HUDEP-2 (cell line): ENCODE measurements around the gene ZNF536.

Source experiments
- DNase-seq, 76 experiments: peaks; one replicate each; lab custom pipeline; 2025; ENCODE audit not compliant: unreplicated experiment in 76 of 76; lab: John Stamatoyannopoulos, UW

Gene ZNF536

DNA sequence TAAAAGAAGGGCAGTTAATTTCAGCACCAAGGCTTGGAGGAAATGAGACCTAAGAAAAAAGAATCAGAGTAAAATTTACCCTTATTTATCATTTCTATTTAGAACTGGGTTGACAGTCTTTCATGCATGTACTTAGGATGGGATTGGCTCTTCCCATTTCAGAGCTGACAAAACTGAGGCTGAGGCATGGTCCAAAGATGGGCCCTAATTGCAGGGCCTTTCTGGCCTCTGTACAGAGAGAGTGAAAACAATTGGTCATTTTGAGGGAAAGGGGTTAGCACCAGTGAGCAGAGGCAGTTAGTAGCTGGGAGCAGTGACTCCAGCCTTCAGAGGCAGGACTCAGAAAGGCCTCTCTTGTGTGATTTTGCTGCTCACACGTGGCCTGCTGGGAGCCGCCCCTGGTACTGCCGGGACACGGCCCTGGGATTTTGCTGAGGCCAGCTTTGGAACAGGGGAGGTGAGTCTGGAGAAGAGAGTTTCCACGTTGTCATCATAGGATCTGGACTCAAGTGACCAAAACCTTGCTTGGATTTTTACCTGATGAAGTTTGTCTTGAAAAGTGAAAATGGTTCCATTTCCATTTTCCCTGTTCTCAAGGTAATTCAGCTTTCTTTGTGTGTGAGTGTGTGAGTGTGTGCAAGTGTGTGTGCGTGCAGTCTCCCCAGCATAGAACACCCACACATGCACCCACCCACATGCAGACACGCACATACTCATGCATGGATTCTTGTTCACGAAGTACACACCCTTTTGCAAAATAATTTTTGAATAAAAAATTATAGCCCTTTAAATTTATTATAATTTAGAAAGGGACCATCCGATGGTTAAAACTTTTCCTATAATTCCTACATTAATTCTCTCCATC is at the start of gene ZNF536:
Gene ZNF536 (plus strand): TSS at position 425 of the 865 bp plus-strand sequence. CDS start 71,179 bp downstream, outside the sequence.
- no peak for DNase-seq

DNA sequence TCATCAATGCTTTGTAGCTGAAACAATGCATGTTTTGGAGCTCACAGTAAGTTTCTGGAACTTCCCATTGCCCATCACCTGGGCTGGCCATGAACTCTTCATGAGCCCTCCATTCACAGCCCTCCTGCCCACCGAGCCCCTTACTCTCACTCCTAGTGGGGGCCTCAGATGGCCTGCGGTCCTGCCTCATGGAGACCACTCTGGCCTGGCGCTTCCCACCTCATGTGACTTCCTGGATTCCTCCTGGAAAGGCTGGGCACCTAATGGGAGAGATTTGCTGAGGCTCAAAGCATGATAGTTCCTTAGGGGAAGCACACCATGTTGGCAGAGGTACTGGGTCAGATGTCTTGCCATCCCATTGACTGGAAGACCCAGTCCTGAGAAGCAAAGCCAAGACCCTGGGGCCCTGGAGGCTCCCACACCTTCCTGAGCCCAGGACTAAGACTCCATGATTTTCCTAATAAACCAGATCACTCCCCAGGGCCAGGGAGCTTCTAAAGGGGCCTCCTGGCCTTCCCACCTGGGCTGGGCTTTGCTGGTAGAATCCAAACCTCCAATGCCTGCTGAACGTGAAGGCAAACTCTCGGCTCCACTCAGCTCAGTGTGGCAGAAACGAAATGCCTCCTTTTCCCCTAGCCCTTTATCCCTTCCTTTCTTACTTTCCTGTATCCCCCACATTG is 49.4 kb upstream of the ZNF536 start:
- DNase-seq: no peak

DNA sequence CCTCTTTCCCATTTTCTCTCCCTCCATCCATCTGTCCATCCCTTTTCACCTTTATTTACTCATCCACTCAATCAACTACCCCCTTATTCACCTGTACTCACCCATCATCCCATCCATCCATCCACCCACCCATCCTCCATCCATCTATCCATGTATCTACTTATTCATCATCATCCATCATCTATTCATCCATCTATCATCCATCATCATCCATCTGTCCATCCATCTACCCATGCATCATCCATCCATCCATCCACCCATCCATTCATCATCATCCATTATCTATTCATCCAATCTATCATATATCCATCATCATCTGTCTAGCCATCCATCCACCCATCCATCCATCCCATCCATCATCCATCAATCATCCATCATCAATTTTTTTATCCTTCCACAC is 48.3 kb upstream of the ZNF536 start:
- no peak for DNase-seq

DNA sequence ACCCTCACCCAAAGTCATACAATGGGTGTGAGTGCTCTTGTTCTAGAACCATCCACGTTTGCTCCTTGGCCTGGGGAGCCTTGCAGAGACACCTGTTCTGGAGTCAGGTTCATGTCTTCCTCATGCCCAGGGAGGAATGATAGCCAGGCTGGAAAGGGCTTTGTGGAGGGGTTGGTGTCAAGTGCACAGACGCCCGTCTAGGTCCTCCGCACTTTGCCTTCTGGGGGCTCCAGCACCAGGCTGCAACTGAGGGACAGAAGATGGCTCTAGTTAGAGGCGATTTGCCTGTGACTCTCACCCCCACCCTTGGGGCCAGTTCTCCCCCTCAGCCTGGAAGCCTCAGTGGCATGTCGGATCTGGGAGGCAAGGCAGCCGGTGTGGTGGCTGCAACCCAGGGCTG is 47.2 kb upstream of the ZNF536 start:
- DNase-seq: no peak

DNA sequence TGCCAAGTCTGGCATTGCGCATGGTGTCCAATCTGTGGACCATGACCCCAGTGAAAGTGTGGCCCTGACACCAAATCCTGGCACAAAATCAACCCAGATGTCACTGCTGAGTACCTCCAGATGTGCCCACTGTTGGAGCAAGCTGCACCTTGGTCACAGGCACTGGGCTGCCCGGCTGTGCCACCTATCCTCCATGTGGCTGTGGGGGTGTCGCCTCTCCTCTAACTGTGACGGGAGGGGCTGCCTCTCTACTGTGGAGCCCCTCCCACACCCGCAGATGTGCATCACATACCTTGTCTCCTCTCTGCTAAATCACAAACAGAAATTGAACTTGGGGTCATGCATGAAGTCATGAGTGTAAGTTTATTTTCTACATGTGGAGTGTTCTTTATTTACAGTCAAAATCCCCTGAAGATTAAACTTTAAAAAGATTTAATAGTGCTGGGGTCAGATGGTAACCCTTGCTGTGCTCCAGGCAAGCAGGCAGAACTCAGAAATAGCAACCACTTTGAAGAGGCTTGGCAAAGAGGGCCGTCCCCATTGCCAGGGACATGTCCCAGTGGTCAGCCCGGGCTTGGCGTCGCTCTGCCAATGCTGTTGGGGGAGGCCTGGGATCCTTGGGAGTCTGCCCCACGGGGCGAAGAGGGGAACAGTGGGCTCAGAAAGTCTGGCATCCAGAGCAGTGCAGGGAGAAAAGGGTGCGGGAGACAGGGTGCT is 46.4 kb upstream of the ZNF536 start:
- DNase-seq: no peak

DNA sequence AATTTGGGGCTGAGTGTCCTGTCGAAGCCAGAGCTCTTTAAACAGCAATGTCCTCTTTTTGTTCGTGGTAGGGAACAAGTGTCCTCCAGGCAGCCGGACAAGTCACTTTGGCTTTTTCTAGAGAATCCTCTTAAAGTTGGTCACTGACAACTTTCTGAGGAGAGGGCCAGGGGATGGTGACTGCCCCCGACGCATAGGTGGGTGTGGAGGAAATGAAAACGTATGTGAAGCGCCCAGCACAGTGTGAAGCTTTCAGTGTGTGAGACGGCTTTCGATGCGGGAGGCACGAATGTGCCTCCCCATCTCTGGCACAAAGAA is 45.8 kb upstream of the ZNF536 start:
- DNase-seq: no peak

DNA sequence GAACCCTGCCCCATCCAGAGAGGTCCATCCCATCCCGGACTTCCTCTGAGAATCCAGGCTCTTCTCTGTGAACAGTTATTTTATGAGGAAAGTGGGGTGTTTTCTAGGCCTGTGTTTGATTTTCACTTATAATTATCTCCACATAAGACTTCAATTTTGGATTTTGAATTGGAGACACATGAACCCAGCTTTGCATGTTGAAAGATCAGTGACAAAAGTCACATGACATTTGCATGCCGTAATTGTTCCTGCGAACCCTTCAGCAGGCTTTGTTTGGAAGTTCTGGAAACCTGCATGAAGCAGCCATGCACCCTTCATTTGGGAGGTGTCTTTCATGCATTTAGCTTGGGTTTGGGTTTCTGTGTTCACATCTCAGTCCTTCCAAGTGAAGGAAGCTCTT is 44.9 kb upstream of the ZNF536 start:
- DNase-seq: no peak

DNA sequence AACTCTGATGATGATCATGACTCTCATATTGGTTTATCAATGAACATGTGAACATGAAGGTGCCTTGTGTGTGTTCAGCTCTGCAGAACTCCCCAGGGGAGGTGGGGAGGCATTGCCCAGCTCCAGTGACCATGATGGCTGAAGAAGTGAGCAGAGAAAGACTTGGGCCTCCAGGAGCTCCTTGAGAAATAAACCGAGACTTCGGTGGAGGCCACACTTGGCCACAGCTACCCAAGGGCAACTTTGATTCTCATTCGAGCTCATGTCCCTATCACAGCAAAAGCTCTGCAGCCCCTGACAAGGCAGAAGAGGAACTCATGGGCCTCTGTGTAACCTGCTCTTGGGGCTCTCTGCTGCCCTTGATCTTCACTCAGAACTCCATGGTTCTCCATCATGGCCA is 44.1 kb upstream of the ZNF536 start:
- DNase-seq: no peak

DNA sequence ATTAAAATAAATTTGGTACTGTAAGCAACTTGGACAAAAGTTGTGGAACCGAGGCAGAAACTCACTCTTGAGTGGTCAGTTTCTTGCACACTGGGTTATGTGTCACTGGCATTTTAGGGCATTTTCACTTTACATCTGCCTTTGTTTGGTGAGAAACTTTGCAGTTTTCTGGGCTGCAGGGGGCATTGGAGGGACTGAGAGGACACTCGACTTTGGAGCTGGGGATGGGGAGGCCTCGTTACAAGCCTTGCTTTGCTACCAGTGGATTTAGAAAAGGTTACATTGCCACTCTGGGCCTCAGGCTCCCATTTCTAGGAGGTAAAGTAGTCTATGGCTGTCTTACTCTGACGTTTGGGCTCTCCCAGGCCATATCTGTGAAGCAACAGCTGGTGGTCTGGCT is 41.9 kb upstream of the ZNF536 start:
- DNase-seq: no peak

DNA sequence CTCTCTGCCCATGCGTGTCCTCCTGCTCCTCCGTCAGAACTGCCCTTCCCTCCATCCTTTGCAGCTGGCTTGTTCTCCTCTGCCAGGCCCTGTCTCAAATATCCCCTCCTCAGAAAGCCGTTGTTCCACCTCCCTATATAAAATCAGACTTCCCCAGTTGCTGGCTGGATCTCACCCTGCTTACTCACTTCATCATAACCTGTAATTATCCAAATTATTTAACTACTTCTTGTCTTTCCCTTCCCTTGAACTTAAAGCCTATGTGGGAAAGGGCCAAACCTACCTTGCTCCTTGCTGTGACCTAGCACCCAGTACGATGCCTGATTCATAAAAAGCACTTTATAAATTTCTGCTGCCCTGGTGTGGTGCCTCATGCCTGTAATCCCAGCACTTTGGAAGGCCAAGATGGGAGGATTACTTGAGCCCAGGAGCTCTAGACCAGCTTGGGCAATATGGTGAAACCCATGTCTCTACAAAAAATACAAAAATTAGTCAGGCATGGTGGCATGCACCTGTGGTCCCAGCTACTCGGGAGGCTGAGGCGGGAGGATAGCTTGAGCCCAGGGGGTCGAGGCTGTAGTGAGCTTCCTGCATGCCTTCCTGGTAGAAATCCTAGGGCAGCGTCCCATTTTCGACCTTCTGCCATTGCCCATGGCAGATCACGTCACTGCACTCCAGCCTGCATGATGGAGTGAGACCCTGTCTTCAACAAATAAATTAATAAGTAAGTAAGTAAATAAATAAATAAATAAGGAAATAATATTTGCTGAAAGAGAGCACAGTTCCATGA is 39.5 kb upstream of the ZNF536 start:
- no peak for DNase-seq

DNA sequence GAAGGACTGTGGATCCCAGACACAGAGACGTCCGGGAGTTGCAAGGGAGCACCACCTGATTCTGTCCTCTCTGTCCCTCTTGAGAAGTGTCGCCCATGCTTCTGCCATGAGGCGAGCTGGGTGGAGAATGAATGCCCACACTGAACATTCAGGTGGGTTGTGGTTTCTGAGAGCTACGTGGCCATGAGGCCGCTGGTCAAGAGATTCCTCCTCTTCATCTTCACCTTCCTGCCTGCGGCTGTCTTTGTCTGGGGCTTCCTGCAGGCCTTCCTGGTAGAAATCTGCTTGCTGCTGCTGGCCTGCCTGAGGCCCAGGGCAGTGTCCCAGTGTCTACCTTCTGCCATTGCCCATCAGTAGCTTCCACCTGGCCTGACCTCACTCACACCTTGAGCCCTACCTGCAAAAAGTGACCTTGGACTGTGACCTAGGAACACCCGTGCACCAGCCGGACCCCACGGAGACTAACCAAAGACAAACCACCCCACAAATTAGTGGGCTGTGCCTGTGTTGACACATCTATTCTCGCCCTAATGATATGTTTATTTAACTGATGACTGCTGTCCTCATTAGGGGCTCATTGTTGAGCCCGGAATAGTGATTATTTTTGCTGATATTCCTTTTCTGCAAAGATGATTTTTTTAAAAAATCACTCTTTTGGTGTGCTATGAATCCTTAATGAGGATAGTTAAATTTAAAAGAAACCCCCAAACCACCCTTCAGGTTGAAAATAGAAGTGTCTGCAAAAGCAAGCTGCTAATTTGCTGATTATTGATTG is 38.7 kb upstream of the ZNF536 start:
- DNase-seq: no peak

DNA sequence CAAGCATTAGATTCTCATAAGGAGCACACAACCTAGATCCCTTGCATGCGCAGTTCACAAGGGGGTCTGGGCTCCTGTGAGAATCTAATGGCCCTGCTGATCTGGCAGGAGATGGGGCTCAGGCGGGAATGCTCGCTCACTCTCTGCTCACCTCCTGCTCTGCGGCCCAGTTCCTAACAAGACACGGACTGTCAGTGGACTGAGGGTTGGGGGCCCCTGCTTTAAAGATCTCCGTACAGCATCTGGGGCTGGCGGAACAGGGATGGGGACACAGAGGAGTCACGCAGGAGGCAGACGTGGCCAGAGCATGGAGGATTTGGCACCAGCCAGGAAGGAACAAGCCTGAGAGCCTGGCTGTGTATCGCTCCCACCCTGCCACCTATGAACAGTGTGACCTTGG is 37.3 kb upstream of the ZNF536 start:
- DNase-seq: no peak

DNA sequence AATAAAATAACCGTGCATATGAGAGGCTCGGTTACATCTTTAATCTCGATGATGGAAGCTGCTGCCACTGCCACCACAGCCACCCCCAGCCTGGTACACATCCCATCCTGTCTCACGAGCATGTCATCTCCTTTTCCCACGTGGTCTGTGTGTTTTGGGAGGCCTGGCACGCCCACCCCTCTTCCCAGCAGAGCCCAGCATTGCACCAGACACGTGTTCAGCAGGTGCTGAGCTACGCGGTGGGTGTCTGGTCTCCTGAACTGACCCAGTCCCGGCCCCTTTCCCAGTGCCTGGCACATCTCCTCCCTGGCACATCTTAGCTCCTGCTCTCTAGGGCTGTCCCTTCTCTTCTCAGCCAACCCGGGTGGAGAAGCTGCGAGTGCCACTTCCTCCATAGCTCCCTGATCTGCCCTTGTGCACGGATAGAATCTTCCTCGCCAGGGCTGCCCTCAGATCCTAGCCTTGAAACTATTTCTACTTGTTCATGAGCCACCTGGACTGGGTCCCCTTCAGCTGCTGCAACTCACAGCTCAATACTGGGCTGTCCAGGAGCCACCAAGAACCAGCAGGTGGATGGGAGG is 36.8 kb upstream of the ZNF536 start:
- DNase-seq: no peak

DNA sequence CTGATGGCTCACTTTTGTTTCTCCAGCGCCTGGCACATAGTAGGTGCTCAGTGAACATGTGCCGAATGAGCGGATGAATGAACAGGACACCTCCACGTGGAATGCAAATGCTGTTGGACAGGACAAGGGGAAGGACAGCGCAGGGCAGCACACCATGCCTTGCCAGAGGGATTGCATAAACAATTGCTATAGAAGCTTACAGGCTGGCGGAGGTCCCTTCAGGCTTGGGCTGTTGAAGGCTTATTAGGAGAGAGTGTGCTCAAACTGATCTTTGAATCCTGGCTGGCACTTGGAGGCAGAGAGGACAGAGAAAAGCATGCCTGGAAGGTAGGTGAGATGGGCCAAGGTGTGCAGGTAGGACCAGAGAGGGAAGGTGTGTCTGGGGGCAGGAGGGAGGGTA is 35.9 kb upstream of the ZNF536 start:
- no peak for DNase-seq

DNA sequence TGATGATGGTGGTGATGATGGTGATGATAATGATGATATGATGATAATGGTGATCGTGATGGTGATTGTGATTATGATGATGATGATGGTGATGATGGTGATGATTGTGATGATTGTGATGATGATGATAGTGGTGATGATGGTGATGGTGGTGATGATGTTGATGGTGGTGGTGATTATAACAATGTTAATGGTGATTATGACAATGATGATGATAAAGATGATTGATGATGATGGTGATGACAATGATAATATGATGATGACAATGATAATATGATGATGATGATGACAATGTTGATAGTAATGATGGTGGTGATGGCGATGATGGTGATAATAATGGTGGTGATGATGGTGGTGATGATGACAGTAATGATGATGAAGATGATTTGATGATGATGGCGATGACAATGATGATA is 34.1 kb upstream of the ZNF536 start:
- DNase-seq: no peak

DNA sequence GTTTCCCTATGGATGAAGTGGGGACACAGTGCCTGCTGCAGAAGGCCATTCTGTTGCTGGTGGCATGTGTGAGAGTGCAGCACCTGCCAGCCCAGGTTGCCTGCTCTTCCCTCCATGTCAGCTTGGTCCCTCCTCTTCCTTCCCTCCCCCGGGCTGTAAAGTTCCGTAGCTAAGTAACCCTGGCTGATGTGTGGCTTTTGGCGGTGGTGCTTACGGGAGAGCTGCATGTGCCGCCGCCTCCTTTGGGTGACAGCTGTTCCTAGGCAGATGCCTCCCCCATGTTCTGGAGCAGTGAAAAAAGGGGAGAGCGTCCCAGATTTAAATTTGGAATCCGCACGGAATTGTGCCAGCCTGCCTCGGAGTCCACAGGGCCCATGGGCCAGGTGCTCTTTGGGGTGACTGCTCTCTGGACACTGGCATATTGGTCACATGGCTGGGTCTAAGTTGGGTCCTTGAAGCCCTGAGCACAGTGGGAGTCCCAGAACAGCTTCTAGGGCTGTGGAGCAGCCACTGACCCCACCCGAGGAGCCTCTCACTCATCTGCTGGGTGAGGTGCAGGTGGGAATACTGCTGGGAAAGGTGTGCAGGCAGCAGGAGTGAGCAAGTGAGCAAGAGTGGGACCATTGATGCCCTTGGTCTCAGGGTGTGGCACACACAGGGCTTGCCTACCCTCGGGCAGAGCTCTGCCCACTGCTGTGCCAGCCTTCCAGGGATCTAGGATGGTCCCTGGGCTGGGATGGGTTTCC is 33.1 kb upstream of the ZNF536 start:
- no peak for DNase-seq

DNA sequence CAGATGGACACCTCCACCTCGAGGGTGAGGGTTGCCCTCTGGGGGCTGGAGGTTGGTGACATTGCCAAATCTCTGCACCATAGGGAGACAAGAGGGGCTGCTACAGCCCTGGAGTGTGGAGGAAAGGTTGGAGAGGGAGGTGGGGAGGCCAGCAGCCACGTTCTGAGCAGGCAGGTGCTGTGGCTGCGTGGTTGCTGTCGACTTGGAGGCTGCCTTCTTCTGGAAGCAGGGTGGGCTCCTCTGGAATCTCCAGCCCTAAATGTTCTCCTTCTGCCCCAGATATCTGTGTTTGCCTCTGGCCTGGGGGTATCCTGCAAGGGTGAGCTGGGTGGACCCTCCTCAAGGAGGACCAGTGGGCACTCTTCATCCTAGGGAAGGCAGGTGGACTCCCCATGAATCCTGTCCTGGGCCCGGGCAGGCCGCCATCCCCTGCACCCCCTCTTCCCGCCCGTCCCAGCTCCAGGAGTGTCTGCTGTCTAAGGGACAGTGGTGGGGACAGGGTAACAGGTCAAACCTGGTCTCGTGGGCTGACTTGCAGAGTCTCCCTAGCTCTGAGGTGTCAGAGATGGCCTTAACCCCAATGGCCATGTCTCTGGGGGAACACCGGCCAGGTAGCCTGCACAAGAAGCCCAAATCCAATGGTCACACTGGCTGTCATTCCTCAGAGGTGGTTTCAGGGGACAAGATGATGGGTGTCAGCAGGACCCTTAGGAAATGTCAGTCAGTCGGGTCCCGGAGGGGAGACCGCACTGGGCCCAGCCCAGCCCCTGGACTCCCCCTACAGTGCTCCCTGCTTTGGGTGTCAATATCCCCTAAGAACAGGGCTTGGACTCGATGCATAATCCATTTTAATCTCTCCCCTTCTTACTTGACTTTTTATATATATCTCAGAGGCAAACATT is 32.3 kb upstream of the ZNF536 start:
- DNase-seq: no peak
